ENCODE measurements around the gene PPM1F.

- no peak for TF ChIP-seq CTCF (IDR thresholded peaks at IDR 0.05)
- TF ChIP-seq POLR2A (IDR thresholded peaks at IDR 0.05), result no peak
Measured at GRCh38 chr22:21981874-21982273, 29.2 kb upstream of the PPM1F start.

All from Peyer's patch (tissue), 4 donors.